GM12891 (cell line): ENCODE results near the gene SPART.

Experiments
- PAX5 ChIP-seq: IDR thresholded peaks from 2 replicates; pipeline ENCODE4 v1.6.1; 2011; ENCODE audit warnings: low read length, moderate library complexity, mild to moderate bottlenecking; ENCODE audit not compliant: insufficient read depth, severe bottlenecking
- POLR2A ChIP-seq: IDR thresholded peaks from 2 replicates; pipeline ENCODE4 v1.6.1; 2011; ENCODE audit warnings: low read depth, low read length, control low read depth
- POLR2AphosphoS5 ChIP-seq: IDR thresholded peaks from 2 replicates; pipeline ENCODE4 v1.6.1; 2011; ENCODE audit warnings: low read depth, low read length, control low read depth
- POU2F2 ChIP-seq: IDR thresholded peaks from 2 replicates; pipeline ENCODE4 v1.6.1; 2011; ENCODE audit warnings: low read depth, mild to moderate bottlenecking, control low read depth, low read length, moderate library complexity
- SPI1 ChIP-seq: IDR thresholded peaks from 2 replicates; pipeline ENCODE4 v1.6.1; 2011; ENCODE audit warnings: low read depth, low read length, control low read depth
- TAF1 ChIP-seq: IDR thresholded peaks from 2 replicates; pipeline ENCODE4 v1.6.1; 2011; ENCODE audit warnings: low read depth, low read length, control low read depth

DNA sequence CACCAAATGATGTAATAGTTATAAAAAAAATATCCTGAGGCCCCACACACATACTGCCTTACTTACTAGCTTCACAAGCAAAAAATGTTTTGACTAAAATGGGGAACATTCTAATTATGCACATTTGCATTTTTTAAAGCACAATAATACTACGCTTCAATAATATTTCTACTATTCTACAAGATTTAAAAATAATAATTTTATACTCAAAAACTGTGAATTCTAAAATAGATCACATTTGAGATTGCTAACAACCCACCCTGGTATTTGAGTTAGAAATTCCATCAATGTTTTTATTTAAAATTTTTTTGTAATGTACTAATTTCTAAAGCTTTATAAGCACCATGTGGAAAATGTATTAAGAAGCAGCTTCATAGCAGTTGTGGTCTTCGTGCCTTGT, 72.8 kb downstream of the SPART start:
- no peak for TF ChIP-seq PAX5
- TF ChIP-seq TAF1: no peak
- TF ChIP-seq POLR2A: no peak
- no peak for TF ChIP-seq POLR2AphosphoS5
- TF ChIP-seq SPI1: no peak
- no peak for TF ChIP-seq POU2F2
